ENCODE measurements around the gene ZNF436. TPM values are rescaled to one million over a fixed set of nuclear protein-coding genes. Genes with fewer than 3 reads are reported as not detected.

ZNF436 gene
- total and polyA plus RNA-seq, 7 donors = 4.2 to 41.3 (median 14.5) TPM

- TF ChIP-seq EP300 (IDR thresholded peaks at IDR 0.05) = no peak
- Histone ChIP-seq H3K4me1 (peaks cover 0 to 26% (median 20%) of the 10 kb centered on the region in 4 donors), H3K36me3 (peaks cover 0 to 27% (median 0%) of the 10 kb centered on the region in 4 donors), H3K27ac (peak overlapping the region; percentile 59 to 74 (median 70)), H3K4me3 (no peak overlapping the region), H3K27me3 (no peaks in the 10 kb centered on the region), H3K9me3 (no peaks in the 10 kb centered on the region)
- 15 to 47% methylated on average over 6 of the region's 6 CpGs for WGBS, 2 donors
- no peak for DNase-seq
- intact Hi-C loops (cut with DNase I) = loop anchor here (10.0 kb wide), 1 partner anchor 228 kb away; no protein-coding TSS in a partner anchor
These were observed 33.4 kb upstream of the ZNF436 start for GRCh38 chr1:23403038-23403336.

GRCh38 chr1:23402286-23403037 is 32.8 kb upstream of the ZNF436 start:
- 52 to 69% methylated on average over 11 of the region's 11 CpGs for WGBS, 2 donors
- H3K9me3 ChIP-seq = no peaks in the 10 kb centered on the region
- no peaks in the 10 kb centered on the region for H3K27me3 ChIP-seq
- intact Hi-C loops (cut with DNase I) = loop anchor here (10.0 kb wide), 1 partner anchor 228 kb away; no protein-coding TSS in a partner anchor
- H3K27ac ChIP-seq = peak overlapping the region in 3 of 4 donors; percentile 67 to 74 (median 72)
- DNase-seq = no peak
- H3K36me3 ChIP-seq = peaks cover 0 to 28% (median 2%) of the 10 kb centered on the region in 4 donors
- no peak overlapping the region for H3K4me3 ChIP-seq
- H3K4me1 ChIP-seq = peaks cover 0 to 26% (median 20%) of the 10 kb centered on the region in 4 donors
- TF ChIP-seq POLR2A (IDR thresholded peaks at IDR 0.05) = no peak
- TF ChIP-seq CTCF (IDR thresholded peaks at IDR 0.05) = no peak
- TF ChIP-seq EP300 (IDR thresholded peaks at IDR 0.05) = no peak
- no peak for TF ChIP-seq POLR2AphosphoS5 (IDR thresholded peaks at IDR 0.05)

GRCh38 chr1:23401313-23401712 is 31.7 kb upstream of the ZNF436 start:
- peaks cover 0 to 30% (median 4%) of the 10 kb centered on the region in 4 donors for H3K36me3 ChIP-seq
- H3K4me3 ChIP-seq = no peak overlapping the region
- no peak for DNase-seq
- intact Hi-C loops (cut with DNase I) = loop anchor here (10.0 kb wide), 1 partner anchor 227 kb away; no protein-coding TSS in a partner anchor
- H3K9me3 ChIP-seq = no peaks in the 10 kb centered on the region
- TF ChIP-seq POLR2A (IDR thresholded peaks at IDR 0.05) (no peak), EP300 (IDR thresholded peaks at IDR 0.05) (no peak)
- 87% methylated on average over 6 of the region's 6 CpGs for WGBS, 2 donors
- H3K27ac ChIP-seq = peak overlapping the region in 3 of 4 donors; percentile 40 to 74 (median 52)
- peaks cover 0 to 26% (median 20%) of the 10 kb centered on the region in 4 donors for H3K4me1 ChIP-seq
- no peaks in the 10 kb centered on the region for H3K27me3 ChIP-seq

GRCh38 chr1:23400324-23401114 is 30.9 kb upstream of the ZNF436 start:
- H3K4me1 ChIP-seq = peaks cover 0 to 32% (median 22%) of the 10 kb centered on the region in 4 donors
- H3K4me3 ChIP-seq = no peak overlapping the region
- peaks cover 0 to 26% (median 4%) of the 10 kb centered on the region in 4 donors for H3K36me3 ChIP-seq
- 91 to 94% methylated on average over 5 of the region's 5 CpGs for WGBS, 2 donors
- H3K27ac ChIP-seq = peak overlapping the region; percentile 40 to 74 (median 48)
- intact Hi-C loops (cut with DNase I) = loop anchor here (10.0 kb wide), 1 partner anchor 226 kb away; no protein-coding TSS in a partner anchor
- DNase-seq = peak; percentile 83
- H3K27me3 ChIP-seq = no peaks in the 10 kb centered on the region
- H3K9me3 ChIP-seq = no peaks in the 10 kb centered on the region
- TF ChIP-seq POLR2AphosphoS5 (IDR thresholded peaks at IDR 0.05) = no peak
- no peak for TF ChIP-seq EP300 (IDR thresholded peaks at IDR 0.05)
- no peak for TF ChIP-seq CTCF (IDR thresholded peaks at IDR 0.05)
- no peak for TF ChIP-seq POLR2A (IDR thresholded peaks at IDR 0.05)

GRCh38 chr1:23399229-23399628 is 29.6 kb upstream of the ZNF436 start:
- H3K4me1 ChIP-seq = peaks cover 0 to 39% (median 30%) of the 10 kb centered on the region in 4 donors
- peaks cover 0 to 18% (median 4%) of the 10 kb centered on the region in 4 donors for H3K36me3 ChIP-seq
- intact Hi-C loops (cut with DNase I) = no loop called here

More at GRCh38 chr1:23399229-23399628, 29.6 kb upstream of the ZNF436 start:
- Histone ChIP-seq H3K27me3 (no peaks in the 10 kb centered on the region), H3K4me3 (no peak overlapping the region), H3K27ac (no peak overlapping the region), H3K9me3 (no peaks in the 10 kb centered on the region)
- no peak for DNase-seq
- 88 to 95% methylated on average over 1 of the region's 1 CpG for WGBS, 2 donors
- TF ChIP-seq POLR2A (IDR thresholded peaks at IDR 0.05) (no peak), CTCF (IDR thresholded peaks at IDR 0.05) (no peak), EP300 (IDR thresholded peaks at IDR 0.05) (no peak), POLR2AphosphoS5 (IDR thresholded peaks at IDR 0.05) (no peak)

Data from sigmoid colon (tissue), 7 donors.